Embryonic facial prominence (tissue), 1 donor: Measurements from ENCODE around the gene PTX3.

Experiments
- DNase-seq: peaks from one replicate; pipeline ENCODE4 v3.0.0-alpha.2; 2016; ENCODE audit errors: extremely low spot score

The PTX3 gene

GRCh38 chr3:157423337-157423736 is 13.3 kb upstream of the PTX3 start:
- DNase-seq = no peak

GRCh38 chr3:157427901-157428300 is 8.7 kb upstream of the PTX3 start:
- no peak for DNase-seq

GRCh38 chr3:157428853-157429252 is 7.8 kb upstream of the PTX3 start:
- no peak for DNase-seq

GRCh38 chr3:157429708-157430107 is 6.9 kb upstream of the PTX3 start:
- no peak for DNase-seq

GRCh38 chr3:157438194-157438730 is 1.6 kb downstream of the PTX3 start:
- DNase-seq = no peak

DNA sequence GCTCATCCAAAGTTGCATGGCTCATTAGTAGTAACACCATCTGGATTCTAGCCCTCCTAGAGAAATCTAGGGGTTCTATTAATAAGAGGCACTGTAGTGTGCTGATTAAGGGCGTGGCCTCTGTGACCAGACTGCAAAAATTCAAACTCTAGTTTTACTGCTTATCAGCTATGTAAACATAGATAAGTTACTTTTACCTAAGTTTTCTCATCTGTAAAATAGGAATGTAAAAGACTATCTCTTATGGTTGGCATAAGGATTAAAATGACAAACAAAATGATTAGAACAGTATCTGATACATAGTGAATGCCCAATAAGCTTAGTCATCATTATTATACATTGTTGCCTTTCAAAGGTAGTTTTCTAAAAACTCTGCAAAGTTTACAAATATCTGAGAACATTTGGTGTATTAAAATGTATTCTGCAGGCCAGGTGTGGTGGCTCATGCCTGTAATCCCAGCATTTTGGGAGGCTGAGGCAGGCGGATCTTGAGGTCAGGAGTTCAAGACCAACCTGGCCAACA is 4.5 kb downstream of the PTX3 start:
- DNase-seq = no peak

GRCh38 chr3:157442729-157443128 is 6.1 kb downstream of the PTX3 start:
- no peak for DNase-seq

GRCh38 chr3:157443905-157444796 is 7.5 kb downstream of the PTX3 start:
- DNase-seq = no peak

- no peak for DNase-seq
Measured at GRCh38 chr3:157444797-157445184, 8.1 kb downstream of the PTX3 start.

DNA sequence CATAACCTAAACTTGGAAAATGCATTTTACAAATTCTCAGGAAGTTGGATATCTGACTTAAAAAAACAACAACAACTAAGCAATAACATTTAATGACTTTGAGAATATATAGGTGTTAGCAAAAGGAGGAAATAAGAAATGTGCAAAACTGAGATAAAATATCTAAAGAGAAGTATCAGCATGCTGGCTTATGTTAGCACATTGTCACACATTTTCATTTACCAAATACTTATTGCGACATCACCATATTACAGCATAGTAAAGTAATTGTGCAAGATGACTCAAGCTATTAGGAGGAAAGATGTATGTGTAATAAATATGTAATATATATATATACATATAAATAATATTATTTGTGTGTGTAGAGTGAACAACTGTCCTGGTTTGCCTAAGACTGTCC is 9.2 kb downstream of the PTX3 start:
- DNase-seq = no peak

- no peak for DNase-seq
Measured at GRCh38 chr3:157447026-157447694, 10.5 kb downstream of the PTX3 start.

GRCh38 chr3:157452097-157452496 is 15.4 kb downstream of the PTX3 start:
- DNase-seq = no peak

GRCh38 chr3:157453824-157454223 is 17.2 kb downstream of the PTX3 start:
- no peak for DNase-seq

DNA sequence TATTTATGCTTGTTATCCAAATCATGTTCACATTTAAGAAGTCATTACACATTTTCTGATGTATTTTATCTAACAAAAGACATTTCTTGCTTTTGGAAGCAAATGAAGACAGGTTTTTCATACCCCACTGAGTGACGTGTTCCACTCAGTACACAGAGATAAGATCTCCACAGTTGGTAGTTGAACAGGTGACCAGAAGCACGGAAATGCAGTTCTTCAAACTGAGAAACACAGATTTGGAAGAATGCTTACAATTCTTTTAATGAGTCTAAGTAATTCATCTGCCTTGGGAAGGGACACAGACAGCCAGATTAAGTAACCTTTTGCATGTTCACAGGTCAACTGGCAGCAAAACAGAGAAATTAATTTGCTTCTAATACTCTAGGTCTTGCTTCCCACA is 23.1 kb downstream of the PTX3 start:
- no peak for DNase-seq

DNA sequence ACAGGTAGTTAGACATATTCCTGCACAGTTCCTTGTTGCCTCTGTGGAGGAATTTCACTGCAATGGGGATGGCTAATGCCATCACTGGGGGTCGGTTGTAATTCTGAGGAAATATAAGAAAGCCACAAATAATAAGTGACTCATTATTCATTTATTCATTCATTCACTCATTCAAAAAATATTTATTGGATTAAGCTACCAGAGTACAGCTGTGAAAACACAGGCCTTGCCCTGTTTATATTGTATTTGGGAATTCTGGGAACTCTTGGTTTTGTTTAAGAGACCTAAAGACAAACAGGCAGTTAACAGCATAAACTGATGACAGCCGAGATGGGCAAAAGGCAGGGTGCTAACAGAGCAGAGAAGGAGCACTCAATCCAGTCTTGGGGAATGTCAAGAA is 23.6 kb downstream of the PTX3 start:
- no peak for DNase-seq

- no peak for DNase-seq
Measured at GRCh38 chr3:157463816-157464215, 27.2 kb downstream of the PTX3 start.

DNA sequence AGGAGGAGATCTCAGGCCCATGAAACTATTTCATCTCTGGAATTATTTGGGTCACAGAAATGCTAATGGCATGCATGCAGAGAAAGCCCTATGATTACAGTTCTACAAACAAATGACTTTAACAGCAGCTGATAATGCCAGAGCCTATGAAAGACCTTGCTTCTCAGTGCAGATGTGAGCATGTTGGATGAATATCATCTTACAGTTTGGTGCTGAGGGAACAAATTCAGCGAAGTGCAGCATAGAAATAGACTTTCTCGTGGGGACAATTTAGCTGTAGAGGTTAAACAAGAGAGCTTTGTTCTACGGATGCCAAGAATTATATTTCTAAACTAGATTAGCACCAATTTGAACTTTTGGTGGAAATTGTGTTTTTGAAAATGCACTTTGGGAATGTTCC is 27.7 kb downstream of the PTX3 start:
- DNase-seq = no peak

DNA sequence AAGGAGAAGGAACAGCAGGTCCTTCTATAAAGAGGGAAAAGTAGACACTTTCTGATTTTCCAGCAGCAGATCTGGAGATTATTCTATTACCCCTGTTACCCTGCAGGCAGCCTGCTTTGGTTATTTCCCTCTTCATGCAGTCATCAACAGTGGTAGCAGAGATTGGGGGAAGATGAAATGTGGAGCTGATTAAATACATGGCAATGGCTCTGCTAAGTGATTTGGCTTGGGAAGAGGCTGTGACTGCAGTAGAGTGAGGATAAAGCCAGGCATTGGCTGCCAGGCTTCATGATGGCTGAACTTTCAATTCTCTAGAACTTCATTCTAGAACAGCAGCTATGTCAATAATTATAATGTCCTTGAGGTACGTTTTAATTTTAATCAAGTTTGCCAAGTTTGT is 29.1 kb downstream of the PTX3 start:
- DNase-seq = no peak

DNA sequence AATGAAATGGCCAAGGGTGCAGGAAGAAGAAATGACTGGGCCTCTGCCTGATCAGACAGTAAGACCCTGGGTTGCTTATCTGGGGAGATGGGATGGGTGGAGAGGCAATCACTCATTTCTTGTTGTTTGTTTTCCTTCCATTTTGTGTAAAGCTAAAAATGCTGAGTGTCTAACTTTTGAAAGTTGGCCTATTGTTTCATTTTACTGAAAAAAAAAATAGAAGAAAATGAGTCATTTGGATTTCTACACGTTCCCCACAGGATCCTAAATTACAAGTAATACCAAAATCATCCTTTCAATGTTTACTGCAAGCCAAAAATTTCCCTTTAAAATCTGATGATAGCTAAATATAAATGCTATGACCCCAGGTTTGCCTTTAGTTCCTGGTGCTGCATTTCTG is 30.6 kb downstream of the PTX3 start:
- DNase-seq = no peak

GRCh38 chr3:157469561-157470294 is 33.1 kb downstream of the PTX3 start:
- no peak for DNase-seq

DNA sequence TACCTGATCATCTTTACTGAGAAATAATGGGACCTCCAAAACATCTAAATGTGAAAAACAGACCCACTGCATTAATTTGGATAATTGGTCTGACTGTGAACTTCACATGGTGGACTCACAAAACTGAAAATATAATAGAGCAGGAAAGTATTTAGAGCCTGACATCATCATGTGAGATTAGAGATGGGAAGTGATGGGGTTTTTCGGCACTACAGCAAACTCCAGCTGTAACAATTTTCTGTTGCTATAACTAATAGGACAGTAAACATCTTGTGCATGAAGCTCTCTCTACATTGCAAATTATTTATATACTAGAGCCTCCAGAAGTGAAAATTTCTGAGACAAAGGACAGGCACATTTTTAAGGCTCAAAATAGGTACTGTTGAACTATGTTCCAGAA is 34.4 kb downstream of the PTX3 start:
- DNase-seq = no peak

DNA sequence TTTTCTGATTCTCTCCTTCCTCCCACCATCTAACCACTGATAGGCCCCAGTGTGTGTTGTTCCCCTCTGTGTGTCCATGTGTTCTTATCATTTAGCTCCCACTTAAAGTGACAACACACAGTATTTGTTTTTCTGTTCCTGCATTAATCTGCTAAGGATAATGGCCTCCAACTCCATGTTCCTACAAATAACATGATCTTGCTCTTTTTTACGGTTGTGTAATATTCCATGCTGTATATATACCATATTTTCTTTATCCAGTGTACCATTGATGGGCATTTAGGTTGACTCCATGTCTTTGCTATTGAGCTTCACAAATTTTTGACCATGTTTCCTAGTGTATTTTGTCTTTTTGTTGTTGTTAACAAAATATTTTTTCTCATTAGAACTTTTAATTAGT is 36.0 kb downstream of the PTX3 start:
- no peak for DNase-seq
